Ishikawa (cell line): ENCODE data around the gene SMYD3.

ENCODE experiments used
- CEBPB ChIP-seq: IDR thresholded peaks from 2 replicates; pipeline ENCODE4 v1.6.1; 2012
- CREB1 ChIP-seq: IDR thresholded peaks from 2 replicates; pipeline ENCODE4 v1.6.1; 2012; ENCODE audit warnings: low read depth
- EGR1 ChIP-seq: IDR thresholded peaks from 2 replicates; pipeline ENCODE4 v1.6.1; 2012
- EP300 ChIP-seq: IDR thresholded peaks from 2 replicates; pipeline ENCODE4 v1.6.1; 2012; ENCODE audit warnings: borderline replicate concordance
- FOXM1 ChIP-seq: IDR thresholded peaks from 2 replicates; pipeline ENCODE4 v1.6.1; 2012; ENCODE audit warnings: low read depth, borderline replicate concordance
- NFIC ChIP-seq: IDR thresholded peaks from 2 replicates; pipeline ENCODE4 v1.6.1; 2012
- RAD21 ChIP-seq: IDR thresholded peaks from 2 replicates; pipeline ENCODE4 v1.6.1; 2012; ENCODE audit warnings: low read depth
- REST ChIP-seq: IDR thresholded peaks from 2 replicates; pipeline ENCODE4 v1.6.1; 2012; ENCODE audit warnings: low read depth, mild to moderate bottlenecking
- TAF1 ChIP-seq: IDR thresholded peaks from 2 replicates; pipeline ENCODE4 v1.6.1; 2012; ENCODE audit warnings: low read depth, mild to moderate bottlenecking
- TCF12 ChIP-seq: IDR thresholded peaks from 2 replicates; pipeline ENCODE4 v1.6.1; 2012; ENCODE audit warnings: low read depth
- TEAD4 ChIP-seq: IDR thresholded peaks from 2 replicates; pipeline ENCODE4 v1.6.1; 2012
- YY1 ChIP-seq: IDR thresholded peaks from 2 replicates; pipeline ENCODE4 v1.6.1; 2012; ENCODE audit warnings: low read depth
- ZBTB7A ChIP-seq: IDR thresholded peaks from 2 replicates; pipeline ENCODE4 v1.6.1; 2012; ENCODE audit warnings: low read depth
- TF ChIP-seq, protein P1 (sequence below): IDR thresholded peaks from 2 replicates; pipeline ENCODE4 v1.6.1; 2012
- TF ChIP-seq, protein P2 (sequence below): IDR thresholded peaks from 2 replicates; pipeline ENCODE4 v1.6.1; 2012

Gene SMYD3

DNA sequence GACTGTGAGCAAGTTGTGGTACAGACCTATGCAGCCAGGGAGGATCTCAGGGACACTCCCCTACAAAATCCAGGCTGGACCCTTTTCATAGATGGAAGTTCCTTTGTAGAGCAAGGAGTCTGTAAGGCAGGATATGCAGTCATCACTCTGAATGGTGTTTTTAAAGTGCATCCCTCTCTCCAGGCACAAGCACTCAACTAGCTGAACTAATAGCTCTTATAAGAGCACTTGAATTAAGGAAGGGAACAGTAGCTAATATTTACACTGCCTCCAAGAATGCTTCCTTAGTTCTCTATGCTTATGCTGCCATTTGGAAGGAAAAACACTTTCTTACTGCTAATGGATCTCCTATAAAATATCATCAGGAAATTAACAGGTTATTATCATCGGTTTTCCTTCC, 27.0 kb upstream of the SMYD3 start:
- TF ChIP-seq, protein P1, sequence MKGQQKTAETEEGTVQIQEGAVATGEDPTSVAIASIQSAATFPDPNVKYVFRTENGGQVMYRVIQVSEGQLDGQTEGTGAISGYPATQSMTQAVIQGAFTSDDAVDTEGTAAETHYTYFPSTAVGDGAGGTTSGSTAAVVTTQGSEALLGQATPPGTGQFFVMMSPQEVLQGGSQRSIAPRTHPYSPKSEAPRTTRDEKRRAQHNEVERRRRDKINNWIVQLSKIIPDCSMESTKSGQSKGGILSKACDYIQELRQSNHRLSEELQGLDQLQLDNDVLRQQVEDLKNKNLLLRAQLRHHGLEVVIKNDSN, result no peak
- no peak for TF ChIP-seq TEAD4
- no peak for TF ChIP-seq EP300
- no peak for TF ChIP-seq TCF12
- no peak for TF ChIP-seq REST
- no peak for TF ChIP-seq ZBTB7A
- no peak for TF ChIP-seq FOXM1
- no peak for TF ChIP-seq CREB1
- no peak for TF ChIP-seq RAD21
- no peak for TF ChIP-seq CEBPB
- TF ChIP-seq YY1, result no peak
- TF ChIP-seq, protein P2, sequence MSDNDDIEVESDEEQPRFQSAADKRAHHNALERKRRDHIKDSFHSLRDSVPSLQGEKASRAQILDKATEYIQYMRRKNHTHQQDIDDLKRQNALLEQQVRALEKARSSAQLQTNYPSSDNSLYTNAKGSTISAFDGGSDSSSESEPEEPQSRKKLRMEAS, result no peak
- TF ChIP-seq EGR1, result no peak
- no peak for TF ChIP-seq NFIC
- no peak for TF ChIP-seq TAF1

- TF ChIP-seq TEAD4, result no peak
- TF ChIP-seq EGR1, result no peak
- TF ChIP-seq ZBTB7A, result no peak
- TF ChIP-seq NFIC, result no peak
- TF ChIP-seq RAD21, result no peak
- no peak for TF ChIP-seq TCF12
- no peak for TF ChIP-seq EP300
- TF ChIP-seq CEBPB, result no peak
- TF ChIP-seq CREB1, result no peak
- TF ChIP-seq, protein P1, result no peak
- TF ChIP-seq TAF1, result no peak
- no peak for TF ChIP-seq REST
- TF ChIP-seq, protein P2, result no peak
- no peak for TF ChIP-seq FOXM1
- no peak for TF ChIP-seq YY1
These were observed 26.4 kb upstream of the SMYD3 start for GRCh38 chr1:246533371-246533905.

- TF ChIP-seq TCF12 (no peak), TEAD4 (no peak), ZBTB7A (no peak), FOXM1 (no peak), EP300 (no peak), CEBPB (no peak), TAF1 (no peak)
These were observed 25.4 kb upstream of the SMYD3 start for GRCh38 chr1:246532519-246532918.

DNA sequence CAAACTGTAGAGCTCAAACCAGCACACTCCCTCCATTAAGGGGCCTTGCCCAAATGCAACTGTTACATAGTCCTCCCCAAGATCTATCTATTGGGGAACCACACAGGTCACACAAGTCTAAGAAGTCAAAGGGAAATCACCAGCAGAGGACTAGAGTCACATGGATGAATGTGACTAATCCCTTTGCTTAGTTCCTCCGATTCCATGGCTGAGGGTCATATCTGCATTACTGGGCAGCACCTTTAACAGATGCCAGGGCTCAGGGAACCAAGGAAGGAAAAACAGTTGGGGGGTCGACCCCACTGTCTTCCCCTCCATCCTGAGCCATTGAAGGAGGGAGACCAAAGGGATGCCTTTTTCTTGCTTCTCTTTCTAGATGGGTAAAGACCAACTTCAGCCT, 23.4 kb upstream of the SMYD3 start:
- TF ChIP-seq NFIC, result no peak
- TF ChIP-seq YY1, result no peak
- TF ChIP-seq, protein P2, result no peak
- TF ChIP-seq, protein P1, result no peak
- TF ChIP-seq EP300, result no peak
- TF ChIP-seq CREB1, result no peak
- no peak for TF ChIP-seq REST
- TF ChIP-seq TCF12, result no peak
